ENCODE measurements around the gene PRRC2A. TPM values are rescaled to one million over a fixed set of nuclear protein-coding genes. Genes with fewer than 3 reads are reported as not detected.

The PRRC2A gene
- total RNA-seq, 1 experiment from 2014 or later, result 318 TPM

GRCh38 chr6:31669676-31670075, 49.2 kb downstream of the PRRC2A start, which contains the start of gene LY6G5B:
LY6G5B (plus strand) TSS chr6:31669976; CDS start chr6:31670951, 975 bp downstream.
- no peak for ATAC-seq
- H3K27me3 ChIP-seq (ENCODE audit: control insufficient read depth, insufficient read depth, low read length), result no peaks in the 10 kb centered on the region
- H3K9me3 ChIP-seq (ENCODE audit: control insufficient read depth, insufficient read depth, low read depth, low read length), result no peaks in the 10 kb centered on the region
- TF ChIP-seq REST (IDR thresholded peaks at IDR 0.05; ENCODE audit: insufficient read depth in 1 of 2, low read depth in 2 of 2, low read length in 1 of 2) (no peak), TCF7L2 (IDR thresholded peaks at IDR 0.05; ENCODE audit: low read depth, low read length) (no peak), POLR2AphosphoS5 (IDR thresholded peaks at IDR 0.05; ENCODE audit: low read depth, low read length) (no peak), CTCF (IDR thresholded peaks at IDR 0.05) (no peak), SIN3A (IDR thresholded peaks at IDR 0.05; ENCODE audit: borderline replicate concordance, insufficient read depth, low read depth, low read length) (no peak)
- H3K27ac ChIP-seq (ENCODE audit: low read length), result no peak within 1 kb of the TSS
- H3K4me1 ChIP-seq (ENCODE audit: control insufficient read depth, insufficient read depth, low read length), result peaks cover 4% of the 10 kb centered on the region
- in situ Hi-C loops (cut with HindIII; ENCODE audit: low pct_unique_long_range_greater_than_20kb, low sequenced_read_pairs) (no loop called here), intact Hi-C loops (cut with micrococcal nuclease; ENCODE audit: unreplicated experiment) (no loop called here)
- H3K36me3 ChIP-seq (ENCODE audit: control insufficient read depth, insufficient read depth, low read length), result peaks cover 39% of the 10 kb centered on the region
- DNase-seq (ENCODE audit: low read depth, low spot score), result no peak
- no TSS peak for BruUV-seq (replicated peaks)
- ChIA-PET CTCF (interaction anchor here (0.6 kb wide), 1 partner anchor 9 kb away, joined by 6 read pairs; no protein-coding TSS in a partner anchor), POLR2A (interaction anchor here (0.7 kb wide), 1 partner anchor 145 kb away, joined by 4 read pairs; no protein-coding TSS in a partner anchor)
- no peak within 1 kb of the TSS for H3K4me3 ChIP-seq (ENCODE audit: low read depth in 2 of 2, low read length in 2 of 2)

GRCh38 chr6:31676322-31676903, 55.9 kb downstream of the PRRC2A start:
- H3K9me3 ChIP-seq (ENCODE audit: control insufficient read depth, insufficient read depth, low read depth, low read length), result no peaks in the 10 kb centered on the region
- H3K27ac ChIP-seq (ENCODE audit: low read length), result no peak overlapping the region
- BruUV-seq (replicated peaks), result no TSS peak
- in situ Hi-C loops (cut with HindIII; ENCODE audit: low pct_unique_long_range_greater_than_20kb, low sequenced_read_pairs), result no loop called here
- ATAC-seq, result no peak
- H3K27me3 ChIP-seq (ENCODE audit: control insufficient read depth, insufficient read depth, low read length), result no peaks in the 10 kb centered on the region
- no peak for TF ChIP-seq REST (IDR thresholded peaks at IDR 0.05; ENCODE audit: insufficient read depth in 1 of 2, low read depth in 2 of 2, low read length in 1 of 2)
- no peak for TF ChIP-seq CTCF (IDR thresholded peaks at IDR 0.05)
- TF ChIP-seq TCF7L2 (IDR thresholded peaks at IDR 0.05; ENCODE audit: low read depth, low read length), result no peak
- TF ChIP-seq SIN3A (IDR thresholded peaks at IDR 0.05; ENCODE audit: borderline replicate concordance, insufficient read depth, low read depth, low read length), result no peak
- TF ChIP-seq POLR2AphosphoS5 (IDR thresholded peaks at IDR 0.05; ENCODE audit: low read depth, low read length), result no peak
- ChIA-PET POLR2A (no interaction called here), CTCF (no interaction called here)
- H3K36me3 ChIP-seq (ENCODE audit: control insufficient read depth, insufficient read depth, low read length), result peaks cover 4% of the 10 kb centered on the region; the same call in 1 of the 2 replicates
- H3K4me1 ChIP-seq (ENCODE audit: control insufficient read depth, insufficient read depth, low read length), result peaks cover 4% of the 10 kb centered on the region; the same call in 1 of the 2 replicates
- no peak for DNase-seq (ENCODE audit: low read depth, low spot score)
- no peak overlapping the region for H3K4me3 ChIP-seq (ENCODE audit: low read depth in 2 of 2, low read length in 2 of 2)
- intact Hi-C loops (cut with micrococcal nuclease; ENCODE audit: unreplicated experiment), result no loop called here

Measured in Panc1 (cell line).